ENCODE results near the gene IZUMO1. TPM values are rescaled to one million over a fixed set of nuclear protein-coding genes. Genes with fewer than 3 reads are reported as not detected.

Gene IZUMO1
- total and polyA plus RNA-seq, 9 of the 15 experiments (the other 6 are each of a cell fraction or from before 2014, with no cell fraction given), result 0.14 to 2.1 (median 0.73) TPM

GRCh38 chr19:48795055-48795684 lies 48.5 kb upstream of the IZUMO1 start (continued):
- TF ChIP-seq RERE (CRISPR knock-in tag; IDR thresholded peaks at IDR 0.05; ENCODE audit: borderline replicate concordance) (no peak), SNAPC5 (CRISPR knock-in tag; IDR thresholded peaks at IDR 0.05) (no peak), JUND (IDR thresholded peaks at IDR 0.05; ENCODE audit: borderline replicate concordance, low read depth, low read length) (peak; percentile 80), JUND (tag; IDR thresholded peaks at IDR 0.05; ENCODE audit: borderline replicate concordance, low read depth, low read length) (peak; percentile 91; the same call in 2 of the 3 replicates), ZNF398 (CRISPR knock-in tag; IDR thresholded peaks at IDR 0.05) (no peak), RNF219 (CRISPR knock-in tag; IDR thresholded peaks at IDR 0.05) (no peak), ZNF561 (CRISPR knock-in tag; conservative IDR thresholded peaks at IDR 0.05) (no peak), ZEB2 (IDR thresholded peaks at IDR 0.05) (peak; percentile 70; the same call in 1 of the 2 replicates), TRIM25 (IDR thresholded peaks at IDR 0.05; ENCODE audit: borderline replicate concordance) (no peak), ZFX (CRISPR knock-in tag; IDR thresholded peaks at IDR 0.05) (peak; percentile 88), GATAD2B (IDR thresholded peaks at IDR 0.05; ENCODE audit: borderline replicate concordance) (no peak), KLF16 (IDR thresholded peaks at IDR 0.05) (peak; percentile 38; the same call in 1 of the 2 replicates), MLX (CRISPR knock-in tag; conservative IDR thresholded peaks at IDR 0.05) (no peak), ZNF436 (CRISPR knock-in tag; IDR thresholded peaks at IDR 0.05) (no peak), NCOA1 (IDR thresholded peaks at IDR 0.05; ENCODE audit: low read depth) (no peak)
